Measurements from ENCODE around the gene DENND4B.
A peak's percentile ranks its signal among the peaks of the same experiment; 100 is the strongest.

Gene DENND4B

GRCh38 chr1:153880962-153881361, 65.6 kb downstream of the DENND4B start:
- DNase-seq = peak; percentile 99

- DNase-seq = no peak
Observed at GRCh38 chr1:153880024-153880423, 66.5 kb downstream of the DENND4B start.

Data from NCI-H146 (cell line).